GM10248 (cell line): ENCODE results near the gene ZDHHC20.

Experiments
- CTCF ChIA-PET: fragments of 300-600 bp; sonication (Branson Sonifier 250); formaldehyde crosslinking; extraction: SDS; loops from one replicate; lab custom pipeline; 2021; ENCODE audit warnings: antibody characterized with exemption; lab: Yijun Ruan, JAX
- POLR2A ChIA-PET: fragments of 350-650 bp; sonication (Branson Sonifier 250); formaldehyde crosslinking; extraction: SDS; loops from one replicate; lab custom pipeline; 2020; ENCODE audit warnings: antibody characterized with exemption; lab: Yijun Ruan, JAX
- DNase-seq: peaks from one replicate; pipeline ENCODE4 v3.0.0; 2012; ENCODE audit errors: extremely low spot score
- TF ChIP-seq, protein P1 (sequence below): IDR thresholded peaks from 2 replicates; pipeline ENCODE4 v1.5.1; 2012; ENCODE audit warnings: mild to moderate bottlenecking, low read depth; ENCODE audit errors: extremely low read depth, missing control alignments, control extremely low read depth

The ZDHHC20 gene

GRCh38 chr13:21347753-21348318 lies 111.3 kb downstream of the ZDHHC20 start:
- POLR2A ChIA-PET, result no interaction called here
- CTCF ChIA-PET, result interaction anchor here (1.3 kb wide), 1 partner anchor 27 kb away, joined by 3 read pairs; no protein-coding TSS in a partner anchor
- DNase-seq, result no peak
- TF ChIP-seq, protein P1, sequence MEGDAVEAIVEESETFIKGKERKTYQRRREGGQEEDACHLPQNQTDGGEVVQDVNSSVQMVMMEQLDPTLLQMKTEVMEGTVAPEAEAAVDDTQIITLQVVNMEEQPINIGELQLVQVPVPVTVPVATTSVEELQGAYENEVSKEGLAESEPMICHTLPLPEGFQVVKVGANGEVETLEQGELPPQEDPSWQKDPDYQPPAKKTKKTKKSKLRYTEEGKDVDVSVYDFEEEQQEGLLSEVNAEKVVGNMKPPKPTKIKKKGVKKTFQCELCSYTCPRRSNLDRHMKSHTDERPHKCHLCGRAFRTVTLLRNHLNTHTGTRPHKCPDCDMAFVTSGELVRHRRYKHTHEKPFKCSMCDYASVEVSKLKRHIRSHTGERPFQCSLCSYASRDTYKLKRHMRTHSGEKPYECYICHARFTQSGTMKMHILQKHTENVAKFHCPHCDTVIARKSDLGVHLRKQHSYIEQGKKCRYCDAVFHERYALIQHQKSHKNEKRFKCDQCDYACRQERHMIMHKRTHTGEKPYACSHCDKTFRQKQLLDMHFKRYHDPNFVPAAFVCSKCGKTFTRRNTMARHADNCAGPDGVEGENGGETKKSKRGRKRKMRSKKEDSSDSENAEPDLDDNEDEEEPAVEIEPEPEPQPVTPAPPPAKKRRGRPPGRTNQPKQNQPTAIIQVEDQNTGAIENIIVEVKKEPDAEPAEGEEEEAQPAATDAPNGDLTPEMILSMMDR, result no peak

- TF ChIP-seq, protein P1, result no peak
- ChIA-PET CTCF (no interaction called here), POLR2A (no interaction called here)
- DNase-seq, result no peak
Observed at GRCh38 chr13:21344662-21345176, 114.4 kb downstream of the ZDHHC20 start.

- TF ChIP-seq, protein P1, result no peak
- ChIA-PET CTCF (interaction anchor here (0.9 to 1.3 kb wide), 5 partner anchors 10 to 45 kb away, joined by 3 read pairs; no protein-coding TSS in a partner anchor), POLR2A (no interaction called here)
- DNase-seq, result no peak
Observed at GRCh38 chr13:21343659-21344058, 115.4 kb downstream of the ZDHHC20 start.

DNA sequence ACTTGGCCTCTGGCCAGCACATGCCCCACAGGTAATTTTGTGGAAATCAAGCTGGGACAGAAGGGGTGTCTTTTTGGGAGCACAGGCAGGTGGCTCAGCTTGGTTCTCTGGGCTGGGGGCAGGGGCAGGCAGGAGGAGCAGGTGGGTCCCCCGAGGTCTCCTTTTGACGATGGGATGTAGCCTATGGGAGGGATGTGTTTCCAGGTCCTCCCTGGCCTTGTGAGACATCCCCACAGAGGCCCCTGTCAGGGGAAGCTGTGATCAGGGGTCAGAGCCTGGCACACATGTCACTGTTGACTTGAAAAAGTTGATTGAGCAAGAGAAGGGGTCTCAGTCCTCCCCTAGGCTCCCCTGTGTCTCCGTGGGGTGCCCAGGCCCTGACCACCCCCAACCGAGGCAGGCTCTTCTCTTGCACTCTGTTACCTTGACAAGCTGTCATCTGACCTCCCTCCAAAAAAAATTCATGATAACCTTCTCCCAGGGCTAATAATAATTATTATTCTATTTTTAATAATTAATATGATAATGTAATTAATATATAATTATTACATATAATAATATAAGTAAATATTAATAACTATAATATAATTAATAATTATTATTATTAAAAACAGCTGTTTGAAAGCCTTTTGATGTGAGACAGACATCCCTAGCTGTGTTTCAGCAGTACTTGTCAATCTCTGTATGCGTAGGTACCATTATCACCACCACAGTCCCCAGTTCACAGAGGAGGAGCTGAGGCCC lies 116.2 kb downstream of the ZDHHC20 start:
- DNase-seq, result no peak
- TF ChIP-seq, protein P1, result no peak
- CTCF ChIA-PET, result interaction anchor here (1.1 to 1.5 kb wide), 5 partner anchors 9 to 46 kb away, joined by 3 read pairs; no protein-coding TSS in a partner anchor
- POLR2A ChIA-PET, result no interaction called here

DNA sequence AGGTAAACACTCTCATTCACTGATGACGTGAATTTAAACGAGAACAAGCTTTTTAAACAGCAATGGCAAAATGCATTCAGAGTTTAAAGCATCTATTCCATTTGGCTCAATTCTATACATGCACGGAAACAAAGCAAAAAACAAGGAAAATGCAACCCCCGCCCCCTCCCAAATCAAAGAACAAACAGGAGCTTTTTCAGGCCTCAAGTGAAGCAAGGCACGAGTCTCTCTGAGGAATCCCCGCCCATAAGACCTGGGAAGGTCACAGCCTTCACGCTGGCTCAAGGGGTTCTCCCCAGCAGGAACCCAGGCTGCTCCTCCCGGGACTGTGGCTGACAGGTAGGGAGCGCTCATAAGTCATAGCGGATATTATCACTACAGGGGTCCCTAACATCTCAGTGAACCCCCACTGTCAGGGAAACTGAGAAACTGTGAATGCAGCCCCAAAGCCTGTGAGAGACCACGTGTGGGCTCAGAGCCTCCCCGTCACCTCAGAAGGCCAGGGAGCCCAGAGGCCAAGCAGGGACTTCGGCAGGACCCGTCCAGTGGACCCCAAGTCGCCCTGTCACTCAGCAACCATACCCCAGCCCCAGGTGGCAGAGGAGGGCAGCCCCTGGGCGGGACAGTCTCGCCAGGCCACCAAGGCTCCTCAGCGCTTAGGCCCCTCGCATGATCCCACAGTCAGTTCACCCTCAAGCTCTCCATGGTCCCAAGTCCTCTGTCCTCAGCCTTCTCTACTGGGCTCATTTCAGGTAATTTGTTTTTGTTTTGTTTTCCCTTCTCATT lies 117.3 kb downstream of the ZDHHC20 start:
- TF ChIP-seq, protein P1, result no peak
- ChIA-PET POLR2A (no interaction called here), CTCF (interaction anchor here (1.5 kb wide), 1 partner anchor 45 kb away, joined by 3 read pairs; no protein-coding TSS in a partner anchor)
- no peak for DNase-seq
